ENCODE results near the gene ZSCAN16. TPM values are rescaled to one million over a fixed set of nuclear protein-coding genes. Genes with fewer than 3 reads are reported as not detected.

Gene ZSCAN16
- 1.5 and 3.1 TPM in 2 replicates for total RNA-seq

GRCh38 chr6:28124350-28124970 is at the start of gene ZSCAN16:
Gene ZSCAN16, plus strand, starts transcription at chr6:28124609. Its CDS starts 835 bp downstream, at chr6:28125444.

GRCh38 chr6:28080381-28080630 is 44.1 kb upstream of the ZSCAN16 start, which contains the start of gene ZNF165:
Gene ZNF165, plus strand, starts transcription at chr6:28080568. Its CDS starts 4,913 bp downstream, at chr6:28085481.

DNA sequence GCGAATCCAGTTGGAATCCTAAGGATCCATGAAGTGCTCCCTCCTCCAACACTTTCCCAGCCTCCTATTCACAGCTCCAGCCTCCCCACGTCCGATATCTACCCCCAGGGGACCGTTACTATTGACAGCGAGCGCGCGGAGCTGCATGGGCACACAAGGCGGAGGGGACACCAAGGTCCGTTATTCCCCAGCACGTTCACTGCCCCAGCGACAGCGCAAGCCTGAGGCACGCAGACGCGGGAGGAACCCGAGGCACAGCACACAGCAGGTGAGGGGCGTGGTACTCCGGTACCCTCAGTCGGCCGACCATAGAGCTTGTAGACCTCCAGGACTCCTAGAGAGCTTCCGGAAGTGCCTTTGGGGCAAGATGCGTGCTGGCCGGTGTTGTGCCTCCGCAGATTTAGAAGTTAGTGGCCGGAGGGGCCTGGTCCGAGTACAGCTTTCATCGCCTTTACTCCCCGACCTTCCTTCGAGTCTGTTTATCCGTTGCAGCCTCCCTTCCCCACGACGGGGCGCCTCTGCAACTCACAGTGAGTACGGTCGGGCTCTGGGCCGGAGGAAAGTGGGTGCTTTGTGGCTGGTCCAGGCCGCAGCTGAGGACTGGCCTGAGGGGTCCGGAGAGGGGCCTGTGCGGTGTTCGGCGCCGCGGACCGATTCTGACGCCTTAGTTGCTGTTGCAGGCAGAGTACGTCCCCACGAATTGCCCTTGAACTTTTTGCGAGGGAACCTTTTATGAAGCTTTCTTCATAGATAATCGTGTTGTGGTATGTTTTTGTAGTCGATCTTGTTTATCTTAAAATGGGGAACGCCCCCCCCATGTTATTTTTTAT is 17.3 kb downstream of the ZSCAN16 start, which contains the start of gene ZKSCAN8:
TSS of gene ZKSCAN8 (plus strand) at position 384 of the 830 bp plus-strand sequence. CDS start 6,525 bp downstream, outside the sequence.

Other genes starting within 250 kb of the ZSCAN16 start
- gene OR2B2, start 212.2 kb upstream of the ZSCAN16 start, total RNA-seq, result not detected in 2 replicates
- gene OR2B6, start 167.4 kb upstream of the ZSCAN16 start, total RNA-seq, result not detected in 2 replicates
- 0.38 and 0.56 TPM in 2 replicates for gene ZNF165, start 44.0 kb upstream of the ZSCAN16 start, total RNA-seq
- 11.5 and 21.1 TPM in 2 replicates for gene ZKSCAN8, start 17.3 kb downstream of the ZSCAN16 start, total RNA-seq
- gene ZSCAN9, start 100.7 kb downstream of the ZSCAN16 start, total RNA-seq, result 9.8 and 12.1 TPM in 2 replicates
- 4.8 and 6.2 TPM in 2 replicates for gene ZKSCAN4, start 127.7 kb downstream of the ZSCAN16 start, total RNA-seq
- gene NKAPL, start 134.7 kb downstream of the ZSCAN16 start, total RNA-seq, result 2.1 and 3.1 TPM in 2 replicates
- gene ZSCAN26, start 142.5 kb downstream of the ZSCAN16 start, total RNA-seq, result 12.3 and 20.6 TPM in 2 replicates
- gene PGBD1, start 157.0 kb downstream of the ZSCAN16 start, total RNA-seq, result 4.8 and 6.5 TPM in 2 replicates
- 9.2 and 15.8 TPM in 2 replicates for gene ZSCAN31, start 211.5 kb downstream of the ZSCAN16 start, total RNA-seq
- 4.2 and 5.4 TPM in 2 replicates for gene ZKSCAN3, start 225.3 kb downstream of the ZSCAN16 start, total RNA-seq

Measured in regular cardiac myocyte (primary cell).